Progenitor cell of endocrine pancreas (in vitro differentiated cells): Measurements from ENCODE around the gene RYR3. TPM values are rescaled to one million over a fixed set of nuclear protein-coding genes. Genes with fewer than 3 reads are reported as not detected.
"Not testable (repeated sequence)": the region's sequence is repeated elsewhere in the genome, so short reads cannot be mapped to it uniquely, and the experiment has no call there.

Source experiments
- DNase-seq: peaks from one replicate; pipeline ENCODE4 v3.0.0; 2021; ENCODE audit warnings: low spot score; ENCODE audit not compliant: unreplicated experiment
- H3K27ac Mint-ChIP-seq: 2 replicates; pipeline ENCODE4 v1.8.0; 2021; ENCODE audit warnings: mild to moderate bottlenecking, moderate library complexity, mixed read lengths
- H3K27me3 Mint-ChIP-seq: 2 replicates; pipeline ENCODE4 v1.8.0; 2021; ENCODE audit warnings: mixed read lengths
- H3K36me3 Mint-ChIP-seq: 2 replicates; pipeline ENCODE4 v1.8.0; 2022; ENCODE audit warnings: mixed read lengths; ENCODE audit not compliant: insufficient read depth
- H3K4me1 Mint-ChIP-seq: 2 replicates; pipeline ENCODE4 v1.8.0; 2021; ENCODE audit warnings: low read depth, mixed read lengths
- H3K4me3 Mint-ChIP-seq: 2 replicates; pipeline ENCODE4 v1.8.0; 2021; ENCODE audit warnings: low read depth, mild to moderate bottlenecking, moderate library complexity, mixed read lengths
- H3K9me3 Mint-ChIP-seq: 2 replicates; pipeline ENCODE4 v1.8.0; 2021; ENCODE audit warnings: low read depth, mixed read lengths
- total RNA-seq: library from RNA; stranded (reverse); gene quantifications from 2 replicates; pipeline ENCODE4 v1.2.1, GENCODE V29; 2021
- TF ChIP-seq, protein P1 (sequence below): fragments of 200-600 bp; sonication (generic); IDR thresholded peaks from one replicate; pipeline ENCODE4 v1.5.0; 2021; ENCODE audit warnings: antibody characterized with exemption, mild to moderate bottlenecking; ENCODE audit not compliant: unreplicated experiment

RYR3 gene
- total RNA-seq, 1 donor from 2014 or later = 0.07 TPM

DNA sequence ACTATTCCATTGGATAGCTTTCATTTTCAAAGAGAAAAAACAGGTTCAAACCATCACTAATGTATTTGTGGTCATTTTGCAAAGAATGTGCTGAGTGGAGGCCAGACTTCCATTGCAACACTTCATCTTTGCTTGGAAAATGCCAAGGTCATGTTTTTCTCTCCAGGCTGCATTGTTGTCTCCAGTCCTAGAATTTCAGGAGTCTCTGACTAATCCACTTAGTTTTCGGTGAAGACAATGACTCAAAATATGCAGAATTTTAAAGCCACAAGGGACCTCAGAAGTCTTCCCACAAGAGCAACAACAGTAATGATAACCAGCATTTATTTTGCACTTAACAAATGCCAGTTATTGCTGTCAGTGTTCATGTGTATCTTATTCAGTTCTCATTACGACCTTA lies 277.0 kb downstream of the RYR3 start:
- H3K4me3 Mint-ChIP-seq = no peak overlapping the region
- TF ChIP-seq, protein P1, sequence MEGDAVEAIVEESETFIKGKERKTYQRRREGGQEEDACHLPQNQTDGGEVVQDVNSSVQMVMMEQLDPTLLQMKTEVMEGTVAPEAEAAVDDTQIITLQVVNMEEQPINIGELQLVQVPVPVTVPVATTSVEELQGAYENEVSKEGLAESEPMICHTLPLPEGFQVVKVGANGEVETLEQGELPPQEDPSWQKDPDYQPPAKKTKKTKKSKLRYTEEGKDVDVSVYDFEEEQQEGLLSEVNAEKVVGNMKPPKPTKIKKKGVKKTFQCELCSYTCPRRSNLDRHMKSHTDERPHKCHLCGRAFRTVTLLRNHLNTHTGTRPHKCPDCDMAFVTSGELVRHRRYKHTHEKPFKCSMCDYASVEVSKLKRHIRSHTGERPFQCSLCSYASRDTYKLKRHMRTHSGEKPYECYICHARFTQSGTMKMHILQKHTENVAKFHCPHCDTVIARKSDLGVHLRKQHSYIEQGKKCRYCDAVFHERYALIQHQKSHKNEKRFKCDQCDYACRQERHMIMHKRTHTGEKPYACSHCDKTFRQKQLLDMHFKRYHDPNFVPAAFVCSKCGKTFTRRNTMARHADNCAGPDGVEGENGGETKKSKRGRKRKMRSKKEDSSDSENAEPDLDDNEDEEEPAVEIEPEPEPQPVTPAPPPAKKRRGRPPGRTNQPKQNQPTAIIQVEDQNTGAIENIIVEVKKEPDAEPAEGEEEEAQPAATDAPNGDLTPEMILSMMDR = no peak
- no peaks in the 10 kb centered on the region for H3K27me3 Mint-ChIP-seq
- peaks cover 4% of the 10 kb centered on the region for H3K4me1 Mint-ChIP-seq
- DNase-seq = no peak
- no peak overlapping the region for H3K27ac Mint-ChIP-seq
- no peaks in the 10 kb centered on the region for H3K36me3 Mint-ChIP-seq
- H3K9me3 Mint-ChIP-seq = peaks cover 3% of the 10 kb centered on the region

DNA sequence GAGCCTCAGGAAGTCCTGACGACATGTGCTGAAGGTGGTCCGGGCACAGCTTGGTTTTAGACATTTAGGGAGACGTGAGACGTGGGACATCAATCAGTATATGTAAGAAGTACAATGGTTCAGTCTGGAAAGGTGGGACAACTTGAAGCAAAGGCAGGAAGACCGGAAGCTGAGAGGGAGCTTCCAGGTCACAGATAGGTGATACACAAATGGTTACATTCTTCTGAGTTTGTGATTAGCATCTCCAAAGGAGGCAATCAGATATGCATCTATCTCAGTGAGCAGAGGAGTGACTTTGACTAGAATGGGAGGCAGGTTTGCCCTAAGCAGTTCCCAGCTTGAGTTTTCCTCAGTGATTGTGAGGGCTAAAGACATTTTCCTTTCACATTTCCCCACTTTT lies 282.1 kb downstream of the RYR3 start:
- H3K4me1 Mint-ChIP-seq = peaks cover 3% of the 10 kb centered on the region
- no peak overlapping the region for H3K27ac Mint-ChIP-seq
- TF ChIP-seq, protein P1 = no peak
- no peak for DNase-seq
- no peaks in the 10 kb centered on the region for H3K36me3 Mint-ChIP-seq
- peaks cover 3% of the 10 kb centered on the region for H3K9me3 Mint-ChIP-seq
- no peaks in the 10 kb centered on the region for H3K27me3 Mint-ChIP-seq
- no peak overlapping the region for H3K4me3 Mint-ChIP-seq

DNA sequence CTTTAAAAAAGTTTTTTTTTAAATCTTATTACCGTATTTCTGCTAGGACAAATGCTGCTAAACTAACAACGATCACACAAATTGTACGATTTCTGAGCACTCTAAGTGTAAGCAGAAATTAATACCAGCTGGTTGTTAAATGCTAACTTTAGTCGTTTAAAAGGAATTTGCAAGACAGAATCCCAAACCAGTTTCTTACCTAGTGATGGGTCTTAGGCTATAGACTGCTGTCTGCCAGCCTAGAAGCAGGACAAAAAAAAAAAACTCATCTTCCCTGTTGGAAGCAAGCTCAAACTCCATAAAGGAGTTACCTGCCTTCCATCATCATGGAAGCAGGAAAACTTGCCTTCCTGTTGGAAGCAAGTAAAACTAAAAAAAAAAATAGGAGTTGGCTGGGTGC lies 287.6 kb downstream of the RYR3 start:
- not testable (repeated sequence) for H3K27me3 Mint-ChIP-seq, H3K36me3 Mint-ChIP-seq, H3K4me3 Mint-ChIP-seq, DNase-seq, H3K9me3 Mint-ChIP-seq, H3K27ac Mint-ChIP-seq, H3K4me1 Mint-ChIP-seq

DNA sequence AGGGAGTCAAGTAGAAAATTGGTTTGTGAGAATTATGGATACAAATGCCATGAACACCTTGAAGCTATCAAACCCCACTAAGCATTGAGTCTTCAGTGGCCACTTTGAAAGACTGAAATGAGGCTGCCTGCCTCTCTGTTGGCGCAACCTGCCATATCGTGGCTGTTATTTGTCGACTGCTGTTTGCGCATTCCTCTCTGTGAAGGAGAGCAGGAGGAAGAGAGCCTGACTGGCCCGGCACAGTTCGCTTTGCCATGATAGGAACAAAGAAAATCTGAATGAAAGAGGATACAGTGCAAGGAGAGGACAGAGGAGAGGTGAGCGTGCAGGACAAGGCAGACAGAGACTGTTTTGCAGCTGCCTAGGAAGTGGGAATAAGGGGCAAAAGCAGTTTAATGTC lies 289.4 kb downstream of the RYR3 start:
- Mint-ChIP-seq H3K36me3 (no peaks in the 10 kb centered on the region), H3K27me3 (no peaks in the 10 kb centered on the region), H3K27ac (no peak overlapping the region), H3K4me1 (peaks cover 5% of the 10 kb centered on the region), H3K4me3 (no peak overlapping the region), H3K9me3 (no peaks in the 10 kb centered on the region)
- TF ChIP-seq, protein P1 = no peak
- no peak for DNase-seq

DNA sequence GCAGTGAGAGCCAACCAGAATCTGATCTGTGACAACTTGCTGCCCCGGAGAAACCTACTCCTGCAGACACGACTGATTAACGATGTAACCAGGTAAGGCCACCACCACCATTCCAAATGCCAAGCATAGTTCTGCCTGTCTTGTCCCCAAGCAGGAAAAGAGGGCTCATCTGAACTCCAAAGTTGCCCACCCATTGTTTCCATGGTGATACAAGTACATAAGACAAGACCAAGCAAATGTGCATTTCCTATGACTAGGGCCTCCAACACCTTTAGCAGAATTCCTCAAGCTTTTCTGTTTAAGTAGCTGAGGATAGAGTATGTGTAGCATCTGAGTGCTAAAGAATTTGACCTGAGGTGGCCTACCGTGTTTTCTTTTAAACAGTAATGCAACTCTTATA lies 290.7 kb downstream of the RYR3 start:
- H3K4me3 Mint-ChIP-seq = no peak overlapping the region
- H3K27ac Mint-ChIP-seq = no peak overlapping the region
- H3K27me3 Mint-ChIP-seq = no peaks in the 10 kb centered on the region
- H3K36me3 Mint-ChIP-seq = no peaks in the 10 kb centered on the region
- H3K4me1 Mint-ChIP-seq = peaks cover 5% of the 10 kb centered on the region
- TF ChIP-seq, protein P1 = no peak
- no peak for DNase-seq
- no peaks in the 10 kb centered on the region for H3K9me3 Mint-ChIP-seq

DNA sequence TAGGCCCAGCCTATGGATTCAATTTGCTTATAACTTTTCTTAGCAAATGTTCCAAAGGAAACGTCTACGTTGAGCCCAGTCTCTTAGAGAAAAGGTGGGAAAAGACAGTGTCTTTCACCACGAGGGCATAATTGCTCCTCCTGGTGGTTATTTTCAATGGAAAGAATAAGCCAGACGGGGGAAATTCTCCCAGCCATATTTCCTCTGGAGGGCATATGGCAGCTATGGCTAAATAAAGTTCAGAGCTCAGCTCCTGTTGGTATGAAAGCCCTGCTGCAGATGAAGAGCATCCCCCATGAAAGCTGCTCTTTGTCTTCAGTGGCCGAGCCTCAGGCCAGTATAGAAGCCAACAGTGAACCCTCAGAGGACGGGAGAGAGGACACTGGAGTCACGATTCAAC lies 297.9 kb downstream of the RYR3 start:
- Mint-ChIP-seq H3K36me3 (no peaks in the 10 kb centered on the region), H3K27me3 (no peaks in the 10 kb centered on the region), H3K9me3 (no peaks in the 10 kb centered on the region), H3K4me3 (no peak overlapping the region), H3K4me1 (no peaks in the 10 kb centered on the region), H3K27ac (no peak overlapping the region)
- DNase-seq = no peak
- TF ChIP-seq, protein P1 = peak; percentile 49
